Measurements from ENCODE around the gene IER3. TPM values are rescaled to one million over a fixed set of nuclear protein-coding genes. Genes with fewer than 3 reads are reported as not detected.

Gene IER3
- total RNA-seq: 14.7 and 23.0 TPM in 2 replicates

GRCh38 chr6:30744054-30744805, at the start of gene IER3:
IER3 (minus strand) TSS chr6:30744547; CDS start chr6:30744518, 29 bp downstream.

GRCh38 chr6:30742316-30743098, 1.8 kb downstream of the IER3 start, which contains the start of gene FLOT1:
FLOT1 (minus strand) TSS chr6:30742687; CDS start chr6:30742189, 498 bp downstream.

GRCh38 chr6:30719791-30720737, 24.3 kb downstream of the IER3 start, which contains the start of gene TUBB:
TUBB (plus strand) TSS chr6:30720352; CDS start chr6:30720507, 155 bp downstream.

GRCh38 chr6:30717129-30717844, 27.1 kb downstream of the IER3 start, which contains the start of gene MDC1:
MDC1 (minus strand) TSS chr6:30717281; CDS start chr6:30715175, 2,106 bp downstream.

Other genes with a start within 250 kb of the IER3 start
- 66.9 and 78.9 TPM in 2 replicates for gene GNL1, start 188.1 kb downstream of the IER3 start, total RNA-seq
- gene PRR3, start 187.3 kb downstream of the IER3 start, total RNA-seq: 4.1 and 5.1 TPM in 2 replicates
- gene ABCF1, start 173.1 kb downstream of the IER3 start, total RNA-seq: 38.4 and 58.2 TPM in 2 replicates
- gene PPP1R10, start 127.3 kb downstream of the IER3 start, total RNA-seq: 22.4 and 23.5 TPM in 2 replicates
- gene MRPS18B, start 126.7 kb downstream of the IER3 start, total RNA-seq: 56.9 and 72.3 TPM in 2 replicates
- 3.0 and 6.3 TPM in 2 replicates for gene ATAT1, start 117.7 kb downstream of the IER3 start, total RNA-seq
- gene C6orf136, start 97.4 kb downstream of the IER3 start, total RNA-seq: 3.2 and 6.0 TPM in 2 replicates
- 31.7 and 37.1 TPM in 2 replicates for gene DHX16, start 71.5 kb downstream of the IER3 start, total RNA-seq
- gene PPP1R18, start 57.9 kb downstream of the IER3 start, total RNA-seq: 46.5 and 75.9 TPM in 2 replicates
- 3.1 and 4.9 TPM in 2 replicates for gene NRM, start 53.6 kb downstream of the IER3 start, total RNA-seq
- gene MDC1, start 27.3 kb downstream of the IER3 start, total RNA-seq: 5.3 and 10.9 TPM in 2 replicates
- gene TUBB, start 24.2 kb downstream of the IER3 start, total RNA-seq: 916 and 957 TPM in 2 replicates
- gene FLOT1, start 1.9 kb downstream of the IER3 start, total RNA-seq: 122 and 134 TPM in 2 replicates
- gene DDR1, start 140.0 kb upstream of the IER3 start, total RNA-seq: 10.6 and 26.8 TPM in 2 replicates
- gene GTF2H4, start 163.7 kb upstream of the IER3 start, total RNA-seq: 8.8 and 9.6 TPM in 2 replicates
- gene VARS2, start 169.7 kb upstream of the IER3 start, total RNA-seq: 17.0 and 24.3 TPM in 2 replicates
- gene SFTA2, start 187.6 kb upstream of the IER3 start, total RNA-seq: not detected in 2 replicates
- not detected in 2 replicates for gene MUCL3, start 196.4 kb upstream of the IER3 start, total RNA-seq
- not detected in 2 replicates for gene MUC21, start 239.2 kb upstream of the IER3 start, total RNA-seq

Data from smooth muscle cell of trachea (primary cell).